IMR-90 (cell line): ENCODE results near the gene LATS2.
A peak's percentile ranks its signal among the peaks of the same experiment; 100 is the strongest.

Experiments used
- CHD1 ChIP-seq: IDR thresholded peaks from 2 replicates; pipeline ENCODE4 v1.6.1; 2012; ENCODE audit warnings: low read depth, low read length, improper control_type of control experiment
- FOS ChIP-seq: fragments of 150-350 bp; IDR thresholded peaks from 2 replicates; pipeline ENCODE4 v1.6.1; 2016; ENCODE audit warnings: low read depth, low read length
- MAFK ChIP-seq: IDR thresholded peaks from 2 replicates; pipeline ENCODE4 v1.6.1; 2012; ENCODE audit warnings: low read depth, low read length, improper control_type of control experiment
- MXI1 ChIP-seq: IDR thresholded peaks from 2 replicates; pipeline ENCODE4 v1.6.1; 2012; ENCODE audit warnings: low read depth, mild to moderate bottlenecking, low read length, moderate library complexity, borderline replicate concordance
- POLR2A ChIP-seq: IDR thresholded peaks from 2 replicates; pipeline ENCODE4 v1.6.1; 2012; ENCODE audit warnings: mild to moderate bottlenecking, low read depth, low read length
- RAD21 ChIP-seq: IDR thresholded peaks from 2 replicates; pipeline ENCODE4 v1.6.1; 2012; ENCODE audit warnings: low read length, improper control_type of control experiment
- RCOR1 ChIP-seq: IDR thresholded peaks from 2 replicates; pipeline ENCODE4 v1.6.1; 2012; ENCODE audit warnings: mild to moderate bottlenecking, low read length, improper control_type of control experiment; ENCODE audit not compliant: insufficient replicate concordance
- RFX5 ChIP-seq: IDR thresholded peaks from 2 replicates; pipeline ENCODE4 v1.8.0; 2012; ENCODE audit warnings: low read depth, mild to moderate bottlenecking, low read length, moderate library complexity
- TF ChIP-seq, protein P1 (sequence below): conservative IDR thresholded peaks from 2 replicates; pipeline ENCODE4 v1.5.1; 2012; ENCODE audit warnings: mild to moderate bottlenecking, low read depth, low read length, improper control_type of control experiment
- TF ChIP-seq, protein P2 (sequence below): fragments of 150-350 bp; IDR thresholded peaks from 2 replicates; pipeline ENCODE4 v1.6.1; 2017; ENCODE audit warnings: mild to moderate bottlenecking, antibody characterized with exemption, low read length, low read depth

DNA sequence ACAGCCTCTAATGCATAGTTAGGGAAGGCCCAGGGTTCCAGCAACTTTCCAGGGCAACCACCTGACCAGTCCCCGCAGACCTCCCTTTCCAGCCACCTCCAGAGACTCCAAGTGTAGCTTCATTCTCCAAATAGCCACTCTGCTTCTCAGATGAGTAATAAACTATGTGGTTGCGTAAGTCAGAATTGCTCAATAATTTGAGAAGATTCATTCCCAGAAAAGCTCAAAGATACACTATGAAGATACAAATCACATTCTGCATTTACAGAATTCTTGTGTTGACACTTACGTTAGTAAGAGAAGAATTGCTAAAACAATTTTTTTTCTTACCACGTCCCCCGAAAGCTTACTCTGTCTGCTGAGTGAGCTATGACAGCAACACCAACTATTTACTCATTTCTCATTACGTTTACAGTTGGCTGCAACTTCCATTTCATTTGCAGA, 8.2 kb upstream of the LATS2 start:
- TF ChIP-seq, protein P1, sequence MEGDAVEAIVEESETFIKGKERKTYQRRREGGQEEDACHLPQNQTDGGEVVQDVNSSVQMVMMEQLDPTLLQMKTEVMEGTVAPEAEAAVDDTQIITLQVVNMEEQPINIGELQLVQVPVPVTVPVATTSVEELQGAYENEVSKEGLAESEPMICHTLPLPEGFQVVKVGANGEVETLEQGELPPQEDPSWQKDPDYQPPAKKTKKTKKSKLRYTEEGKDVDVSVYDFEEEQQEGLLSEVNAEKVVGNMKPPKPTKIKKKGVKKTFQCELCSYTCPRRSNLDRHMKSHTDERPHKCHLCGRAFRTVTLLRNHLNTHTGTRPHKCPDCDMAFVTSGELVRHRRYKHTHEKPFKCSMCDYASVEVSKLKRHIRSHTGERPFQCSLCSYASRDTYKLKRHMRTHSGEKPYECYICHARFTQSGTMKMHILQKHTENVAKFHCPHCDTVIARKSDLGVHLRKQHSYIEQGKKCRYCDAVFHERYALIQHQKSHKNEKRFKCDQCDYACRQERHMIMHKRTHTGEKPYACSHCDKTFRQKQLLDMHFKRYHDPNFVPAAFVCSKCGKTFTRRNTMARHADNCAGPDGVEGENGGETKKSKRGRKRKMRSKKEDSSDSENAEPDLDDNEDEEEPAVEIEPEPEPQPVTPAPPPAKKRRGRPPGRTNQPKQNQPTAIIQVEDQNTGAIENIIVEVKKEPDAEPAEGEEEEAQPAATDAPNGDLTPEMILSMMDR = no peak
- TF ChIP-seq CHD1 = peak; percentile 54; the same call in 1 of the 2 replicates
- peak; percentile 86 for TF ChIP-seq FOS
- no peak for TF ChIP-seq RFX5
- no peak for TF ChIP-seq RAD21
- TF ChIP-seq POLR2A = no peak
- no peak for TF ChIP-seq MXI1
- TF ChIP-seq, protein P2, sequence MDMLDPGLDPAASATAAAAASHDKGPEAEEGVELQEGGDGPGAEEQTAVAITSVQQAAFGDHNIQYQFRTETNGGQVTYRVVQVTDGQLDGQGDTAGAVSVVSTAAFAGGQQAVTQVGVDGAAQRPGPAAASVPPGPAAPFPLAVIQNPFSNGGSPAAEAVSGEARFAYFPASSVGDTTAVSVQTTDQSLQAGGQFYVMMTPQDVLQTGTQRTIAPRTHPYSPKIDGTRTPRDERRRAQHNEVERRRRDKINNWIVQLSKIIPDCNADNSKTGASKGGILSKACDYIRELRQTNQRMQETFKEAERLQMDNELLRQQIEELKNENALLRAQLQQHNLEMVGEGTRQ = peak; percentile 67
- peak; percentile 67 for TF ChIP-seq MAFK
- TF ChIP-seq RCOR1 = peak; percentile 81
